Fibroblast of skin of scalp (primary cell): Measurements from ENCODE around the gene CEP295NL. TPM values are rescaled to one million over a fixed set of nuclear protein-coding genes. Genes with fewer than 3 reads are reported as not detected.
"Not testable (repeated sequence)": the region's sequence is repeated elsewhere in the genome, so short reads cannot be mapped to it uniquely, and the experiment has no call there.

Experiments
- DNase-seq: peaks from one replicate; pipeline ENCODE4 v3.0.0-alpha.2; 2013
- polyA plus RNA-seq, 2 experiments: library from polyadenylated mRNA; unstranded; fragments of 120-200 nt; gene quantifications; one replicate each; pipeline ENCODE4 v1.2.1, GENCODE V29; 2013; ENCODE audit not compliant: insufficient read length in 2 of 2

The CEP295NL gene
- polyA plus RNA-seq (2013, experiment 1 of 2; ENCODE audit: insufficient read length): 0.29 TPM
- polyA plus RNA-seq (2013, experiment 2 of 2; ENCODE audit: insufficient read length): 0.38 TPM

- DNase-seq: no peak
These were observed at the start of gene CEP295NL for GRCh38 chr17:78903101-78903779. TSS of gene CEP295NL (minus strand) at chr17:78903201. CDS start at chr17:78901828, 1,373 bp downstream.

- no peak for DNase-seq
These were observed 49.7 kb upstream of the CEP295NL start for GRCh38 chr17:78952706-78953105.

GRCh38 chr17:78951967-78952551 is 49.1 kb upstream of the CEP295NL start:
- DNase-seq: peak; percentile 32

- no peak for DNase-seq
These were observed 47.9 kb upstream of the CEP295NL start for GRCh38 chr17:78950870-78951269.

- DNase-seq: no peak
These were observed 44.5 kb upstream of the CEP295NL start for GRCh38 chr17:78947235-78948149.

- DNase-seq: no peak
These were observed 43.6 kb upstream of the CEP295NL start for GRCh38 chr17:78946631-78947030.

GRCh38 chr17:78946131-78946530 is 43.1 kb upstream of the CEP295NL start:
- DNase-seq: no peak

- not testable (repeated sequence) for DNase-seq
These were observed 42.5 kb upstream of the CEP295NL start for GRCh38 chr17:78945455-78945854.

GRCh38 chr17:78944956-78945355 is 42.0 kb upstream of the CEP295NL start:
- DNase-seq: no peak

- DNase-seq: no peak
These were observed 41.0 kb upstream of the CEP295NL start for GRCh38 chr17:78944026-78944425.

- DNase-seq: peak; percentile 72
These were observed 37.7 kb upstream of the CEP295NL start for GRCh38 chr17:78940708-78941107.

GRCh38 chr17:78940258-78940657 is 37.3 kb upstream of the CEP295NL start:
- DNase-seq: no peak

- peak; percentile 50 for DNase-seq
These were observed 36.6 kb upstream of the CEP295NL start for GRCh38 chr17:78939615-78940014.

- no peak for DNase-seq
These were observed 34.6 kb upstream of the CEP295NL start for GRCh38 chr17:78937561-78937960.

GRCh38 chr17:78935419-78936323 is 32.7 kb upstream of the CEP295NL start:
- DNase-seq: peak; percentile 98

- no peak for DNase-seq
These were observed 31.8 kb upstream of the CEP295NL start for GRCh38 chr17:78934681-78935418.

GRCh38 chr17:78933959-78934568 is 31.1 kb upstream of the CEP295NL start:
- DNase-seq: peak; percentile 99

- DNase-seq: peak; percentile 95
These were observed 30.3 kb upstream of the CEP295NL start for GRCh38 chr17:78933025-78933958.

GRCh38 chr17:78929908-78930775 is 27.1 kb upstream of the CEP295NL start:
- no peak for DNase-seq
